GM06990 (cell line): ENCODE results near the gene B3GNT5.

Source experiments
- DNase-seq: peaks from one replicate; pipeline ENCODE4 v3.0.0-alpha.2; 2011; ENCODE audit not compliant: insufficient read length; ENCODE audit errors: extremely low read depth
- H3K27me3 ChIP-seq: replicated peaks from 2 replicates; pipeline ENCODE4 v1.6.0; 2011; ENCODE audit warnings: low read length; ENCODE audit not compliant: control insufficient read depth, insufficient read depth
- H3K36me3 ChIP-seq: 2 replicates; pipeline ENCODE4 v1.5.1; 2011; ENCODE audit warnings: low read length; ENCODE audit not compliant: control insufficient read depth, insufficient read depth
- H3K4me3 ChIP-seq: replicated peaks from 2 replicates; pipeline ENCODE4 v1.5.1; 2011; ENCODE audit warnings: low read depth, mild to moderate bottlenecking, control low read depth, low read length
- TF ChIP-seq, protein P1 (sequence below): IDR thresholded peaks from 2 replicates; pipeline ENCODE4 v1.5.1; 2011; ENCODE audit warnings: low read length, control low read depth, mild to moderate bottlenecking, inconsistent platforms; ENCODE audit not compliant: insufficient read depth, poor library complexity, severe bottlenecking

B3GNT5 gene

DNA sequence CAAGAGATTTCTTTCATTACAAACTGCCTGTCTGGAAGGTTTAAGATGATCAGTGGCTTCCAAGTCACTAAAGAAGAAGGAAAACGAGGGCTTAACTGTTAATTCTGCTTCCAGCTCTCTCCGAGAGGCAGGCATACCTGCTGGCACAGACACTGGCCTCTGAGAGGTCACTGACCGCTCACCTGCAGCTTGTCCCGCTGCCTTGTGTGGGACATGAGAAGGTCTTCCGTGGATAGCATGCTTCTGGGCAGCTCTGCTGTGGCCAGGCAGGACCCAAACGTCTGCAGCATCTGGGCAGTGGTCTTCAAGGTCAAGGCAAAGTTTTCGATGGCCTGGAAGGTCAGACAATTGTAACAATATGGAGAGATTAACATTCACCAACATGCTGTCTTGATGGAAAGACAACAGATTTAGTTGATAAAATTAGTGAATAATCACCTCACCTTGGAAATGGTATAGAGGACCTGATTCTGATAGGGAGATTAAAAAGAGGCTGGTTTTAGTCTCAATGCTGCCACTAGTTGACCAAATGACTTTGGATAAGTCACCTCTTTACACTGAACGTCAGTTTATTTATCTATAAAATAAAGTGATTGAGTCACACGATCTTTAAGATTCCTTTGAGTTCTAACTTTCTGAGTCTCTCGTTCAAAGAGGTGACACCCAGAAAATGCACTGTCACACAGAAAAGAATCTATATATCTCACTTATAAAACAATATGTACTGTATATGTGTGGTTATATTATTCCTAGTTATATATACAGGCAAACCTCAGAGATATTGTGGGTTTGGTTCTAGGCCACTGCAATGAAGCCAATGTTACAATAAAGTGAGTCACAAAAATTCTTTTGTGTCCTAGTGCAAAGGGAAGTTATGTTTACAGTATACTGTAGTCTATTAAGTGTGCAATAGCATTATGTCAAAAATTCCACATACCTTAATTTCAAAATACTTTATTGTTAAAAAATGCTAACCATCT, 65.1 kb downstream of the B3GNT5 start:
- no peak for DNase-seq
- H3K27me3 ChIP-seq = no peaks in the 10 kb centered on the region; the same call in 1 of the 2 replicates
- TF ChIP-seq, protein P1, sequence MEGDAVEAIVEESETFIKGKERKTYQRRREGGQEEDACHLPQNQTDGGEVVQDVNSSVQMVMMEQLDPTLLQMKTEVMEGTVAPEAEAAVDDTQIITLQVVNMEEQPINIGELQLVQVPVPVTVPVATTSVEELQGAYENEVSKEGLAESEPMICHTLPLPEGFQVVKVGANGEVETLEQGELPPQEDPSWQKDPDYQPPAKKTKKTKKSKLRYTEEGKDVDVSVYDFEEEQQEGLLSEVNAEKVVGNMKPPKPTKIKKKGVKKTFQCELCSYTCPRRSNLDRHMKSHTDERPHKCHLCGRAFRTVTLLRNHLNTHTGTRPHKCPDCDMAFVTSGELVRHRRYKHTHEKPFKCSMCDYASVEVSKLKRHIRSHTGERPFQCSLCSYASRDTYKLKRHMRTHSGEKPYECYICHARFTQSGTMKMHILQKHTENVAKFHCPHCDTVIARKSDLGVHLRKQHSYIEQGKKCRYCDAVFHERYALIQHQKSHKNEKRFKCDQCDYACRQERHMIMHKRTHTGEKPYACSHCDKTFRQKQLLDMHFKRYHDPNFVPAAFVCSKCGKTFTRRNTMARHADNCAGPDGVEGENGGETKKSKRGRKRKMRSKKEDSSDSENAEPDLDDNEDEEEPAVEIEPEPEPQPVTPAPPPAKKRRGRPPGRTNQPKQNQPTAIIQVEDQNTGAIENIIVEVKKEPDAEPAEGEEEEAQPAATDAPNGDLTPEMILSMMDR = no peak
- H3K36me3 ChIP-seq = no peaks in the 10 kb centered on the region
- no peak overlapping the region for H3K4me3 ChIP-seq

DNA sequence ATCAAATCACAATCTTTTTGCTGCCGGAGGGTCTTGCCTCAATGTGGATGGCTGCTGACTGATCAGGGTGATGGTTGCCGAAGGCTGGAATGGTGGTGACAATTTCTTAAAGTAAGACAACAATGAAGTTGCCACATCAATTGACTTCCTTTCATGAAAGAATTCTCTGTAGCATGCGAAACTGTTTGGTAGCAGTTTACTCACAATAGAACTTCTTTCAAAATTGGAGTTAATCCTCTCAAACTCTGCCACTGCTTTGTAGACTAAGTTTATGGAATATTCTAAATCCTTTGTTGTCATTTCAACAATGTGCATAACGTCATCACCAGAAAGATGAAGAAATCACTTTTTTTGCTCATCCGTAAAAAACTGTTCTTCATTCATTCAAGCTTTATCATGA, 65.8 kb downstream of the B3GNT5 start:
- no peaks in the 10 kb centered on the region for H3K36me3 ChIP-seq
- no peak overlapping the region for H3K4me3 ChIP-seq
- DNase-seq = no peak
- TF ChIP-seq, protein P1 = no peak
- H3K27me3 ChIP-seq = no peaks in the 10 kb centered on the region; the same call in 1 of the 2 replicates

GRCh38 chr3:183319371-183319770, 66.3 kb downstream of the B3GNT5 start:
- TF ChIP-seq, protein P1 = no peak

More at GRCh38 chr3:183319371-183319770, 66.3 kb downstream of the B3GNT5 start:
- no peaks in the 10 kb centered on the region; the same call in 1 of the 2 replicates for H3K27me3 ChIP-seq
- no peak for DNase-seq
- no peak overlapping the region for H3K4me3 ChIP-seq
- H3K36me3 ChIP-seq = no peaks in the 10 kb centered on the region
